Activated CD4-positive, alpha-beta memory T cell treated with anti-CD3 and anti-CD28 coated beads for 36 hours (primary cell): Measurements from ENCODE around the gene STAB2. TPM values are rescaled to one million over a fixed set of nuclear protein-coding genes. Genes with fewer than 3 reads are reported as not detected.

Experiments
- CTCF ChIA-PET: fragments of 350-600 bp; sonication (Branson Sonifier 250); formaldehyde crosslinking; loops from one replicate; lab custom pipeline; 2021; ENCODE audit warnings: antibody characterized with exemption, inconsistent platforms; lab: Charles Lee
- POLR2A ChIA-PET: fragments of 350-600 bp; sonication (Branson Sonifier 250); formaldehyde crosslinking; loops from one replicate; lab custom pipeline; 2021; ENCODE audit warnings: antibody characterized with exemption; lab: Charles Lee
- DNase-seq: peaks from one replicate; pipeline ENCODE4 v3.0.0-alpha.2; 2020
- H3K27ac Mint-ChIP-seq: one replicate; pipeline ENCODE4 v1.8.0; 2021; ENCODE audit warnings: mixed read lengths
- H3K27me3 Mint-ChIP-seq: one replicate; pipeline ENCODE4 v1.8.0; 2021; ENCODE audit warnings: mixed read lengths
- H3K36me3 Mint-ChIP-seq: one replicate; pipeline ENCODE4 v1.8.0; 2021; ENCODE audit warnings: mixed read lengths
- H3K4me1 Mint-ChIP-seq: one replicate; pipeline ENCODE4 v1.8.0; 2021; ENCODE audit warnings: low read depth, mixed read lengths
- H3K4me3 Mint-ChIP-seq: one replicate; pipeline ENCODE4 v1.8.0; 2021; ENCODE audit warnings: mild to moderate bottlenecking, mixed read lengths
- H3K9me3 Mint-ChIP-seq: one replicate; pipeline ENCODE4 v1.8.0; 2021; ENCODE audit warnings: mixed read lengths
- intact Hi-C: fragments of 100-400 bp; cut with micrococcal nuclease; formaldehyde crosslinking; loops from one replicate; pipeline ENCODE4 v1.15.1; 2023
- total RNA-seq, 2 experiments: library from RNA; stranded (reverse); gene quantifications; one replicate each; pipeline ENCODE4 v1.2.3, GENCODE V29; 2021

Gene STAB2
- total RNA-seq, 2 experiments from 2014 or later: not detected

GRCh38 chr12:103798586-103798985 lies 211.5 kb downstream of the STAB2 start:
- Mint-ChIP-seq H3K4me3 (no peak overlapping the region), H3K4me1 (no peaks in the 10 kb centered on the region), H3K9me3 (no peaks in the 10 kb centered on the region), H3K27ac (no peak overlapping the region), H3K36me3 (peaks cover 16% of the 10 kb centered on the region), H3K27me3 (no peaks in the 10 kb centered on the region)
- ChIA-PET CTCF (no interaction called here), POLR2A (no interaction called here)
- DNase-seq: no peak
- intact Hi-C loops: no loop called here

- H3K36me3 Mint-ChIP-seq: peaks cover 19% of the 10 kb centered on the region
Measured at GRCh38 chr12:103799504-103799856, 212.4 kb downstream of the STAB2 start.

GRCh38 chr12:103799857-103800771 lies 213.0 kb downstream of the STAB2 start:
- intact Hi-C loops: no loop called here
- Mint-ChIP-seq H3K4me1 (no peaks in the 10 kb centered on the region), H3K4me3 (no peak overlapping the region), H3K9me3 (no peaks in the 10 kb centered on the region), H3K27me3 (no peaks in the 10 kb centered on the region), H3K27ac (no peak overlapping the region), H3K36me3 (peaks cover 19% of the 10 kb centered on the region)
- POLR2A ChIA-PET: no interaction called here
- no peak for DNase-seq
- CTCF ChIA-PET: no interaction called here

More at GRCh38 chr12:103799504-103799856, 212.4 kb downstream of the STAB2 start:
- Mint-ChIP-seq H3K9me3 (no peaks in the 10 kb centered on the region), H3K27ac (no peak overlapping the region), H3K27me3 (no peaks in the 10 kb centered on the region), H3K4me1 (no peaks in the 10 kb centered on the region), H3K4me3 (no peak overlapping the region)
- intact Hi-C loops: no loop called here
- ChIA-PET POLR2A (no interaction called here), CTCF (no interaction called here)
- no peak for DNase-seq

- Mint-ChIP-seq H3K4me3 (no peak overlapping the region), H3K9me3 (no peaks in the 10 kb centered on the region), H3K27ac (no peak overlapping the region), H3K36me3 (peaks cover 19% of the 10 kb centered on the region), H3K4me1 (no peaks in the 10 kb centered on the region), H3K27me3 (no peaks in the 10 kb centered on the region)
- intact Hi-C loops: no loop called here
- CTCF ChIA-PET: no interaction called here
- DNase-seq: no peak
- POLR2A ChIA-PET: no interaction called here
Measured at GRCh38 chr12:103801709-103802585, 214.9 kb downstream of the STAB2 start.

- DNase-seq: no peak
- no peaks in the 10 kb centered on the region for H3K27me3 Mint-ChIP-seq
- ChIA-PET CTCF (no interaction called here), POLR2A (no interaction called here)
- peaks cover 17% of the 10 kb centered on the region for H3K36me3 Mint-ChIP-seq
- H3K27ac Mint-ChIP-seq: no peak overlapping the region
- intact Hi-C loops: no loop called here
- no peaks in the 10 kb centered on the region for H3K9me3 Mint-ChIP-seq
- no peaks in the 10 kb centered on the region for H3K4me1 Mint-ChIP-seq
- H3K4me3 Mint-ChIP-seq: no peak overlapping the region
Measured at GRCh38 chr12:103802586-103802886, 215.5 kb downstream of the STAB2 start.

- H3K4me3 Mint-ChIP-seq: no peak overlapping the region
- CTCF ChIA-PET: no interaction called here
- H3K36me3 Mint-ChIP-seq: peaks cover 15% of the 10 kb centered on the region
- no peaks in the 10 kb centered on the region for H3K9me3 Mint-ChIP-seq
- intact Hi-C loops: no loop called here
- no peaks in the 10 kb centered on the region for H3K27me3 Mint-ChIP-seq
- no peaks in the 10 kb centered on the region for H3K4me1 Mint-ChIP-seq
- DNase-seq: no peak
- no peak overlapping the region for H3K27ac Mint-ChIP-seq
- POLR2A ChIA-PET: no interaction called here
Measured at GRCh38 chr12:103803847-103804246, 216.8 kb downstream of the STAB2 start.

GRCh38 chr12:103805655-103806360 lies 218.7 kb downstream of the STAB2 start:
- Mint-ChIP-seq H3K9me3 (no peaks in the 10 kb centered on the region), H3K27ac (no peak overlapping the region), H3K36me3 (peaks cover 13% of the 10 kb centered on the region), H3K4me1 (no peaks in the 10 kb centered on the region), H3K4me3 (no peak overlapping the region), H3K27me3 (no peaks in the 10 kb centered on the region)
- POLR2A ChIA-PET: interaction anchor here (0.7 kb wide), 1 partner anchor 58 kb away, joined by 3 read pairs; no protein-coding TSS in a partner anchor
- DNase-seq: no peak
- CTCF ChIA-PET: interaction anchor here (0.6 kb wide), 1 partner anchor 951 kb away, joined by 3 read pairs; no protein-coding TSS in a partner anchor
- intact Hi-C loops: no loop called here

- no peak for DNase-seq
- H3K4me1 Mint-ChIP-seq: no peaks in the 10 kb centered on the region
- no peaks in the 10 kb centered on the region for H3K9me3 Mint-ChIP-seq
- peaks cover 10% of the 10 kb centered on the region for H3K36me3 Mint-ChIP-seq
- CTCF ChIA-PET: no interaction called here
- intact Hi-C loops: no loop called here
- H3K4me3 Mint-ChIP-seq: no peak overlapping the region
- POLR2A ChIA-PET: no interaction called here
- H3K27ac Mint-ChIP-seq: no peak overlapping the region
- no peaks in the 10 kb centered on the region for H3K27me3 Mint-ChIP-seq
Measured at GRCh38 chr12:103806803-103807202, 219.7 kb downstream of the STAB2 start.

- CTCF ChIA-PET: no interaction called here
- POLR2A ChIA-PET: no interaction called here
- H3K27ac Mint-ChIP-seq: no peak overlapping the region
- H3K36me3 Mint-ChIP-seq: peaks cover 10% of the 10 kb centered on the region
- no peak overlapping the region for H3K4me3 Mint-ChIP-seq
- no peaks in the 10 kb centered on the region for H3K9me3 Mint-ChIP-seq
- no peaks in the 10 kb centered on the region for H3K4me1 Mint-ChIP-seq
- no peak for DNase-seq
- intact Hi-C loops: no loop called here
- H3K27me3 Mint-ChIP-seq: no peaks in the 10 kb centered on the region
Measured at GRCh38 chr12:103807561-103808238, 220.6 kb downstream of the STAB2 start.

- no peak for DNase-seq
- Mint-ChIP-seq H3K27me3 (no peaks in the 10 kb centered on the region), H3K36me3 (peaks cover 10% of the 10 kb centered on the region), H3K4me1 (no peaks in the 10 kb centered on the region), H3K4me3 (no peak overlapping the region), H3K27ac (no peak overlapping the region), H3K9me3 (no peaks in the 10 kb centered on the region)
- ChIA-PET CTCF (interaction anchor here (0.6 kb wide), 1 partner anchor 203 kb away, joined by 3 read pairs; no protein-coding TSS in a partner anchor), POLR2A (no interaction called here)
- intact Hi-C loops: no loop called here
Measured at GRCh38 chr12:103808239-103808880, 221.3 kb downstream of the STAB2 start.

GRCh38 chr12:103809154-103809553 lies 222.1 kb downstream of the STAB2 start:
- intact Hi-C loops: no loop called here
- ChIA-PET POLR2A (no interaction called here), CTCF (no interaction called here)
- H3K27me3 Mint-ChIP-seq: no peaks in the 10 kb centered on the region
- no peaks in the 10 kb centered on the region for H3K9me3 Mint-ChIP-seq
- H3K27ac Mint-ChIP-seq: no peak overlapping the region
- H3K4me1 Mint-ChIP-seq: no peaks in the 10 kb centered on the region
- H3K4me3 Mint-ChIP-seq: no peak overlapping the region
- peaks cover 12% of the 10 kb centered on the region for H3K36me3 Mint-ChIP-seq
- DNase-seq: no peak
